ENCODE results near the gene PTPRN2. TPM values are rescaled to one million over a fixed set of nuclear protein-coding genes. Genes with fewer than 3 reads are reported as not detected.

The PTPRN2 gene
- total and polyA plus RNA-seq, 2 of the 8 experiments (the other 6 are each of a cell fraction or from before 2014, with no cell fraction given): 2.6 to 4.5 TPM

GRCh38 chr7:157634401-157635147 lies 953.0 kb downstream of the PTPRN2 start (continued):
- TF ChIP-seq NANOG (IDR thresholded peaks at IDR 0.05; ENCODE audit: insufficient read depth, low read depth, low read length, poor library complexity, severe bottlenecking) (no peak), SUZ12 (IDR thresholded peaks at IDR 0.05; ENCODE audit: low read length) (no peak), POU5F1 (IDR thresholded peaks at IDR 0.05; ENCODE audit: low read depth, low read length) (no peak)

Data from H1 (cell line).